NCI-H146 treated with DMSO at 0.1 percent for 48 hours (cell line): Measurements from ENCODE around the gene TKT.

Experiments
- DNase-seq: peaks from one replicate; lab custom pipeline; 2025; ENCODE audit not compliant: unreplicated experiment; lab: John Stamatoyannopoulos, UW

Gene TKT

DNA sequence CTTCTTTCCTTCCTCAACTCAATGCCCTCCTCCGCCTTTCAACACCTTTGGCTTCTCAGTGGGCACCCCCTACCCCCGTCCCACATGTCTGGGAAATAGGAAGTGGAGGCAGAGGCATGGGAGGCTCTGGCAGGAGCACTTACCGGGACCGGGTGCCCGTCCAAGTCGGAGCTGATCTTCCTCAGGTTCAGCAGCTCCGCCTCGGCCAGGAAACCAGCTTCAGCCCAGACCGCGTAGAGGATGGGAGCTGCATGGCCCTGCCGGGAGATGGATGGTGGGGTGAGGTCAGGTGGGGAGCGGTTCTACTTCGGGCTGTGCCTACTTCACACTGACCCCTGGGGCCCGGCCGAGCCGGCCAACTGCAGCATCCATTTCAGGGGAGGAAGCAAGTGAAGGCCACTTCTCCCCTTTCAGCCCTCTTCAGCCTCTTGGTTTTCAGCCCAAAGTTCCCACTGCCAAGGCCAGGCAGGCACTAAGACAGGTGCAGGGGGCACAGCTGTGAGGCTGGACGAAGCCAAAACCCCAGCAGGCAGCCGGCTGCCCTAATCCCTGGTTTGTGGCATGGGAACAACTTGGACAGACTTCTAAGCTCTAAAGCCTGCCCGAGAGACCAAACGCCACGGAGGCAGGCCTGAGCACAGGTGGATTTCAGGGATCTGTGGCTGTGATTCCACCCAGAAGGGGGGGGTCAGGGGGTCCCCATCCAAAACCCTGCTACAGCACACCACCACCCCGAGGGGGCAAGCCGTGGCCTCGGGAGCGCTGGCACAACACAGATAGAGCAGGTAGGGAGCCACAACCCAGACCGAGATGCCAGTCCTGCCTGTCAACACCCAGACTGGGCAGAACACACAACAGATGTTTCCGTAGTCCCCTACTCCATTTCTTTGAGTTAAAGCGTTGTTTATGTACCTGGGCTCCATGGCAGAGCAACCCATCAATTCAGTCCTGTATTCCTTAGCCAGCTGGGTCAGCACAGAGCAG lies 14.5 kb downstream of the TKT start:
- no peak for DNase-seq

DNA sequence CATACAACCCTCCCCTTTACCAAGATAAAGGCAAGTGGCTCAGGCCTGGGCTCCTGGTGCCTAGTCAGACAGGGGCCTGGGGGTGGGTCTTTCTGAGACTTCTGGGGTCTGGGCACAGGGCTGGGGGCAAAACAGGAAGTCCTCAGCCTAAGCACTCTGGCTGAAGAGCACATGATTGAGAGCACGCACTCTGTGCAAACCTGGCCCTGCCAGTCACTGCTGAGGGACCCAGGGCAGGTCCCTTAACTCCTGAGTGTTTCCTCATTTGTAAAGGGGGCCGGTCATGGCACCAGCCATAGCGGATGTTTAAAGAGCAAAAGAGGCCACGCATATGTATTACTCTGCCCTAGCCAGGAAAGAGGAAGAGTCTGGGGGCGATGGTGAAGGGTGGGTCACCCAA lies 16.0 kb downstream of the TKT start:
- DNase-seq = no peak

DNA sequence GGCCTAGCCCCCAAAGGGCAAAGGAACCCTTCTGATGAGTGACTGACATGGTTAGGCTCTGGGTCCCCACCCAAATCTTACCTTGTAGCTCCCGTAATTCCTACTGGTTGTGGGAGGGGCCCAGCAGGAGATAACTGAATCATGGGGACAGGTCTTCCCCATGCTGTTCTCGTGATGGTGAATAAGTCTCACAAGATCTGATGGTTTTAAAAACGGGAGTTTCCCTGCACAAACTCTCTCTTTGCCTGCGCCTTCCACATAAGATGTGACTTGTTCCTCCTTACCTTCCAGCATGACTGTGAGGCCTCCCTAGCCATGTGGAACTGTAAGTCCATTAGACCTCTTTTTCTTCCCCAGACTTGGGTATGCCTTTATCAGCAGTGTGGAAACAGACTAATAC lies 16.9 kb downstream of the TKT start:
- DNase-seq = no peak

DNA sequence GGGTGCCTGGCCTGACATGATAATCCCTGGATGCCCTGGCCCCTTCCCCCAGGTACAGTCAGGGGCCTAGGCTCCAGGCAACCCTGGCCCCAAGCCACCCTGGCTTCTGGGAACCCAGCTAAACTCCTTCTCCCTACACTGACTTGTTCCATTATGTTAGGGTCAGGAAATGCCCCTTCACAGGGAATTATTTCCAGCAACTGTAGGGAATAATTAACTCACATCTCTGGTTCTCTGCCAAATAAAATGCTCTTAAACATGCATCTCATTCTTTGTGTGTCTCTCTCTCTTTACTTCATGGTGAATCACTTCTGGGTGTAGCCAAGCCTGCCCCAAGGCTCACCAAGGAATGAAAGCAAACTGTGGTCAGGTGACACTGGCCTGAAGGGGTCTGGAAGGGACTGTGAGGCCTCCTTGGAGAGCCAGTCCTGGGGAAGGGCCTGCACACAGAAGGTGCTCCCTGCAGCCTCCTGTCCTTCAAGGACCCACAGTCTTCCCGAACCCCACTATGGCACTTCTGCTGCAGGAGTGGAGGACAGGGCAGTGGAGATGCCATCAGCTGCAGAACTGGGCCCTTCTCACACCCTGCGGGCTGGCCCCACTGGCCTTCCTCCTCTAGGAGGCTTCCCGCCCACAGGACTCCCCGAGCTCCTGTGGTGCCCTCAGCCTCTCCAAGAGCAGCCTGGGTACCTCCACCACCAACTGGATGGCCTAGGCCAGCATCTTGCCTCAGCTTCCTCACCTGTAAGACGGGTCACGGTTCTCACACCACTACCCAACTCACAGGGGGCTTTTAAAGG lies 17.6 kb downstream of the TKT start:
- no peak for DNase-seq

DNA sequence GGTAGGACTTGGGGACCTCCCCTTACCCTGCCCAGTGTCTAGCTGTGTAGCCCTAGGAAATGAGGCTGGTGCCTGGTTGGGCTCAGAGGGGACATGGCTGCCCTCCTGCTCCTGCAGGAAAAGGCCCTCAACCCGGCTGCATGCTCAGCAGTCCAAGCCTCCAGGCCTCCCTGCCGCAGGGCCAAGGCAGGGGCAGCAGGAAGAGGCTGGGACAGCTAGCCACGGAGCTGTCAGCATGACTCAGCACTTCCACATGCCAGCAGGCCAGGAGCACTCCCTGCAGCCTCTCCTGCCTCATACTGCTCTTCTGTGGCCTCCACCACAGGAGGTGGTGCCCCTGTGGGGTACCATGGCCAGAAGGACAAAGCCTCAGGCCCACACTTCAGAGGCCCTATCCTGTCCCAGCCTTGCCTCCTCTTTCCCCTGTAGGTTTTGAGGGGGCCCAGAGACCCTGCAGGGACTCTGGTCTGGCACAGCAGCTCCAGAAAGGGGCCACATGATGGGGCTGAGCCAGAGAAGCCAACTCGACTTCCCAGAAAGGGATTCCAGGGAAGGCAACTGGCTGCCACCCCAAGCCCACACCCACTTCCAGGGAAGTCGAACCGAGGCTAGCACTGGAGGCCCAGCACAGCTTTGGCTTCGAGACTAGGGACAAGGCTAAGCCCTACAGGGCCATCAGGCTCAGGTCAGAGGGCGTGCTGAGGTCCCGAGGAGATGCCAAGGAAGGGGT lies 19.5 kb downstream of the TKT start:
- DNase-seq = no peak

DNA sequence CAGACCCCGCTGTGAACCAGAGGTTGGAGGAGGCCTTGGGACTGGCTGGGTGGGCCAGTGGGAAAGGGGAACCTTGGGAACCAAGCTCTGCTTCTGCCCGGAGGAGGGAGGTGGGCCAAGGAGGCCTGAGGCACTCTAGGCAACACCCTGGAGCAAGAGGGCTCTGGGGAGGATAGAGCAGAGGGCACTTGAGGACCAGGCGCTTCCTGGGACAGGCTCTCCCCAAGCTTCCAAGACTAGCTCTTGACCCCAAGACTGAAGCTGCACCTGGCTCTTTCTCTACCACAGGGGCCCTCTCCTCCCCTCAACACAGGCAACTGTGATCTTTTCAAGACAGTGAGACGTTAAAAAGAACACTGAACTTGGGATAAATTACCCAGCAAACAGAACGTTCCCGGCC lies 20.3 kb downstream of the TKT start:
- no peak for DNase-seq

DNA sequence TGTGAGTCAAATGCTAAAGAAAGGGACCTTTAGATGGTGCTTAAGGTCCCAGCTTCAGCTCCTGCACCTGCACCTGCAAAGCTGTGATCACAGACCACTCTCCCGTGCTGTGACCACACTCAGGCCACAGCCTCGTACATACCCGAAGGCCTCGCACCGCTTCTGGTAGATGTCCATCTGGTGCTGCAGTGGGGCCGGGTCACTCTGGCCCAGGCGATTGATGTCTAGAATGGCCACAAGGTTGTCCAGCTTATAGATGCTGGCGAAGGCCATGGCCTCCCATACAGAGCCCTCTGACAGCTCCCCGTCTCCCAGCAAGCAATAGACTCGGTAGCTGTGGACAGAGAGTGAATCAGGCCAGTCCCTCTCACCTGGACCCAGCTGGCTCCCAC lies 21.0 kb downstream of the TKT start:
- no peak for DNase-seq

DNA sequence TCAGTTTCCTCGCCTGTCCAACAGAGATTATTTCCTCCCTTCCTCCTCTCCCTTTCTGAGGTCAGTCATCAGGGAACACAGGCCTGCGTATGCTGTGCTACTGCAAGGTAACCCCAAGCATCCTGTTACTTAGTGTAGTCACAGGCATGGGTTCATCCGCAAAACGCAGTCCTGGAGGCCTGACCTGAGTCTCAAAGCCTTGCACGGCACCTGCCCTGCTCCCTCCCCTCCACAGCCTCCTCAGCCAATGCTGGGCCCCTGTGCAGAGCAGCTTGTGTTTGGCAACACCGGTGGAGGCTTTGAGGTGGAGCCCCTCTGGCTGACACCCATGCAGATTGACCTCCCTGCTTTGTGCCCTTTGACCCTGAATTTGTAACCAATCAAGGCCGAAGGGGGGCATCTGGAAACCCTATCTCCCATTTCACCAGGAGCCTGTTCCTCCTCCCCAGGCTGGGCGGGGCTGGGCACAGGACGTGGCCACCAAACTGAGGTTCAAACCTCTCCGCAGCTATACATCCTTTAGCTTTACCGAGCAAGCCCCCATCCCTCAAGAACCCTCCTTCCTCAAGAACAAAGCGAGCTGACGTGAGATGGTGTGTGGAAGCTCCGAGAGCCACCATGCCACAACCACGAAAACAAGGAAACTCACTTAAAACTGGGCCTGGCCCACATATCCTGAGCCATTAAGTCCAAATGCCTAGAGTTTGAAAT lies 21.5 kb downstream of the TKT start:
- no peak for DNase-seq

DNA sequence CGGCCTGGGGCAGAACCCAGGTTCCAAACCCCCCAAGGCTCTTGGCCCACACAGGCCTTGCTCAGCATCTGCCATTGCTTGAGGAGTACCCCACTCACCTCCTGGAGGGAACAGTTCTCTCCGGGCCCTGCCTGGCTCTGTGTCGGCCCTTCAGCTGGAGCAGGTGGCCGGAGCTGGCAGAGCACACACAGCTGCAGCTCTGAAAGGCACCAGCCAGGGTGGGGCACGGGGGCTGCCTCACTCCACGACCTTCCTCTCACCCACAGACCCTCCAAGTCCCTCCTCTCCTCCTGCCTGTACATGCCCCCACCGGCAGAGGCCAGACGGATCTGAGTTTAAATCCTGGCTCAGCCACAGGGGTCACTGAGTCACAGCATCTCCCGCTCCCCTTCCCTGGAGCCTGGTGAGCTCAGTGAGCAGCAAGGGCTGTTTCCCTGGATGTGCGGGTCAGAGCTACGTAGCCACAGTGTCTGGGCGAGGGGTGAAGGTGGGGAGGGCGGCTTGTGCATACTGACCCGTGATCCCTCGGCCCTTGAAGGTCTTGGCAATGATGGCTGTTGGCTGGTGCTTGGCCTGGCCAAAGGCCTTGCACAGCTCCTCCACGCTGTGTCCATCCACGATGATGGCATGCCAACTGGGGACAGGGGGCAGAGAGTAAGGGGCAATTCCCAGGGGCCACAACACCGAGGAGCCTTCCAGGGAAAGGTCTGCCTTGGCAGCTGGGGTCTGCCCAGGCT lies 23.0 kb downstream of the TKT start:
- DNase-seq = no peak

DNA sequence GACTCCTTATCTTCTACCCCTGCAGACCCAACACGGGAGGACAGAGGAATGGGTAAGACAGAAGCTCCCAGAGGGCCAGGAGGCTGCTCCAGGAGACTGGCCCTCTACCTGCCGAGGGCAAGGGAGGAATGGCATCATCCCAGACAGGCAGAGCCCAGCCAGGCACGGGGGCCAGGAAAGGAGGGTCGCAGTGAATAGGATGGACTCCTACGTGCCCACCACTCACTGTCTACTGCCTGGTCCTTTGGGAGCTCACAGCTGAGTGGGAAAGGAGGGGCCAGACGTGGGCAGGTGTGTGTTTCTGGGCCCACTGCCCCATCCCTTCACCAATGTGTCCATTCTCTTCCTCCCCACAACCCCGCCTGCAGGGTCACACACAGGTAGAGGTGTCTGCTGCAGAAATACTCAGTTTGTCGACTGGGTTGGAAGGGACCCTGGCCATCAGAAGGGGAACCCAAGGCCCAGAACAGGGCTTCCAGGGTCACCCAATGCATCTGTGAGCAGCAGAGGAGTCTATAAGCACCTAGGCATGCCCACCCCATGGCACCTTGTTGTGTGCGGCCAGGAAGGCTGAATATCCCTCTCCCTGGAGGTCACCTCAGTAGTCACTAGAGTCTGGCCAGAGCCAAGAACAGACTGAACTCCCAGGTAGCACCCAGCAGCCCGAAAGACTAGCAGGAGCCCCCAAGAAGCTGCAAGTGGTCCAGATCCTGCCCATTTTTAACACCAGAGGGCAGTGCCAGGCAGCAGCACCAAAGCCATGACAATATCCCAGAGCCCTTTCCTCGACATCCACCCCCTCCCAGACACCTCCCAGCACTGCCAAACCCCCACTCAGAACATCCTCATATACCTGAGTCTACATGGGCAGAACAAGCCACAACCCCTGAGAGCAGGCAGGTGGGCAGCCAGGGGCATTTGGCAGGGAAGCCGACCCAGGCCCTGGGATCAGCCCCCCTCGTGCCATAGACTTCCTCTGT lies 24.0 kb downstream of the TKT start:
- DNase-seq = no peak

DNA sequence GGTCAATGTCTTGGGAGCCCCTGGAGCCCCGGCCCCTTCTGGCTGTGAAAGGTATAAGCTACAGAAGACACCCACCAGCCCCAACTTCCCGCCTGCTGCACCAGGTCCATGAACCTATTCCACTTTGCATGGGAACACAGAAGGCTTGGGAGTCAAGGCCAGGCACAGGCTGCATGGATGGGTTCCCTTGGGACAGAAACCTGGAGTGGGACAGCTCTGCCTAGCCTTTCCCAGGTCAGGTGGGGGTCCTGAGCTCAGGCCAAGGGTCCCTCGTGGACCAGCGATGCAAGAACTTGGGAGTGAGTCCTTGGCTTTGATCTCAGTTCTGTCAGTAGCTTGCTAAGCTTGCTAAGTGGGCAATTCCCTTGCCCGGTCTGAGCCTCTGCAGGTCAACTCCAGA lies 25.0 kb downstream of the TKT start:
- DNase-seq = no peak

DNA sequence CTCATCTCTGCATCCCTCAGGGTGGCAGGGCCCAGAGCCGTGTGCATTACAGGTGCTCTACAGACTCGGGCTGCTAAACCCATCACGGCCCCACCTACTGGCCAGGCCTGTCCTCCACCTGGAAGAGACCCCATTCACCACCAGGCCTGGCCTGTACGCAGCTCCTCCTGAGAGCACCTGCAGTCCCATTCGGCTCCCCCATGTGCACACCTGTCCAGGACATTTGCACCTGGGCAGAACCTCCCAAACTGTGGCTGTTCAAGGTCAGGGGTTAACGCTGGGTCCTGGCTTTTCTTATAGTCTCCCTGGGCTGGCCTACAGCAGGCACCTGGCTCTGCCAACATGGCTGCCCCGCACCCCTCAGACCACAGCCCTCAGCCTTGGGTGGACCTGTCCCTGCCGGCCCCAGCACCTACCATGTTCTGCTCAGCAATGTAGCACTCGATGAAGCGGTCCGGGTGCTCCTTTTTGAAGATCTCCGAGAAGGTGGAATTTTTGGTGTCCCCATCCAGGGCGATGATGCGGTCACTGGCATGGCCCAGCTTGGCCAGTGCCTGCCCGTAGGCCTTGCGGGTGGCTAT lies 25.7 kb downstream of the TKT start:
- DNase-seq = no peak

DNA sequence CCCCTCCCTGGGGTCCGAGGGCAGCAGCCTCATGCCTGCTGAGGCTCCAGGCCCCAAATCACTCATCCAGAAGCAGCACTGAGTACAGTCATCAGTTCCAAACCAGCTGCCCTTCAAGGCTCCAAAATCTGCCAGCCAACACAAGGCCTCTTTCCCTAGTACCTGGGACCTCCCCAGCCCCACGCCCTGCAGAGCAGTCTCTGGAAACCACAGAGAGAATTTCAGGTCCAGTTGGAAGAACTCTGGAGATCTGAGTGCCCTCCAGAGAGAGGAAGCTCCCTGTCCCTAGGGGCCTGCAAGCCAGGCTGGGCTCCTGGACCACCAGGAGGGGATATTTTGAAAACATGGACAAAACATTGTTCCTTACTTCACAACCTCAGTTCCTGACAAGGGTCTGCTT lies 26.2 kb downstream of the TKT start:
- DNase-seq = no peak

DNA sequence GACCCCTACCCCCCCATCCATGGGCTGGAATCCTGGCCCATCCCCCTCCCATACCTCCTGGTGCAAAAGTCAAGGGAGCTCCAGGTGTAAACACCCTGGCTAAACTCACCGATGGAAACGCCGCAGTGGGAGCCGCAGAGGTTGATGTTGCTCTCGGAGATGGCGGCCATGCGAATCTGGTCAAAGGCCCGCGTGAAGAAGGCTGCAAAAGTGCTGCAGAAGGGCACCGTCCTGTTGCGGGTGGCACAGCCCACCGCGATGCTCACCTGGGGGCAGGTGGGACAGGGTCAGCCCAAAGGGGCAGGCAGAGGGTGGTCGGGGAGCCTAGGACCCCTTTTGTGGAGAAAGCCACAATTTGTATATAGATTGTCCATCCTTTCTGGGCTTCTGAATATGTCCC lies 26.7 kb downstream of the TKT start:
- DNase-seq = no peak

DNA sequence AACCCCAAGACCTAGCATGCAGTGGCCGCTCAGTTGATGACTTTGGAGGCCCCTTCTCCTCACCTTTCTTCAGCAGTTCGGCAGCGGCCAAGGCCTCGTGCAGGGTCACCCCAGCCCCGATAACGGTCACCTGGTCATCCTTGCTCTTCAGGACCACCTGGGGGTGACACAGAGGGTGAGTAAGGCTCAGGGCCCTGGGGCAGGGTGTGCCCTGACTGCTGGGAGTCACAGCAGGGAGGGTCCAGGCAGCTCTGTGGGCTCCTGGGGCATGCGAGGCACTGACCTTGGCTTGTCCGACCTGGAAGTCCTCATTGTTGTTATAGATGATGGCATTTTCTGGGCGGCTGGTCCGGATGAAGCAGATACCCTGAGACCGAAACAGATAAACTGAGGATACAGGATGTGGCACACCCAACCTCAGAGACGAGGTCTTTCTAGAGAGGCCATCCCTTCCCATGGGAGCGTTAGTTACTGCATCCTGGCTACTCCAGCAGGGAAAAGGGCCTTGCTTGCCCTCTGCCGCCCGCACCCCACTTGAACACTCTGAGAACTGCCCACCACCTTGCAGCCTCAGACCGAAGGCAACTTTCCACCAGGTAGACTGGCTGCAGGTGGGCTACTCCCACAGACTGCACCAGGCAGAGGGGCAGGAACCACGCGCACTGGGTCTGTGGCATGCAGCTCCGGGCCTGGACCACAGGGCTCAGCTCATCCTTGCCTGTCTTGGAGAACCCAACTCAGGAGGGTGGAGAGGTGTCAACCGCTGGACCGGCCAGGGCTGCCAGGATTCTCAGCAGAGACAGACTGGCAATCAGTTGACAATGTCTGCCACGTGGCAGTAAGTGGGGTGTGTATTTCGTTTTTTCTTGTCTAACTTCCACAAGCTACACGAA lies 27.6 kb downstream of the TKT start:
- DNase-seq = no peak

DNA sequence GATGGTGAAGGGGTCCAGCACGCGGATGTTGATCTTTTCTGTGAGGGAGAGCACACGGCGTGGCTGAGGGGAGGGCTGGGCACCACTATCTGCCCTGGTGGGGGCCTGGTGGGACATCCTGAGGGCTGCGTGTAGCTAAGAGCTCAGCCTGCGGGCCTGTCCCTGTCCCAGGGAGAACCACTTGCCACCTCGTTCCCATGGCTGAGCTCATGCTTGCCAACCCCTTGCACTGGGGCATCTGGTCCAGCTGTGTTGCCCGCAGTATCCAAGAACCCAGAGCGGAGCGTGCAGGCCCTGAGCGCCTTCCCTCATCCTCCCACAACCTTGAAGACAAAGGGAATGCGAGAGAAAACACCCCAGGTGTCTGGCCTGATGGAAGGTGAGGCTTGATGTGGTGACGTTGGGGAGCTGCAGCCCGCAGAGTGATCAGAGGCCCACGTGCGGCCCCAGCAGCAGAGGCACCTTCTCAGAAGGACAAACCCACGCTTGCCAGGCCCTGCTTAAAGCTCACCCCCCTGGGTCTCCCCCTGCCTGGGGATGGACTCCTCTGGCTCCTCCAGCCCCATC lies 28.9 kb downstream of the TKT start:
- no peak for DNase-seq

DNA sequence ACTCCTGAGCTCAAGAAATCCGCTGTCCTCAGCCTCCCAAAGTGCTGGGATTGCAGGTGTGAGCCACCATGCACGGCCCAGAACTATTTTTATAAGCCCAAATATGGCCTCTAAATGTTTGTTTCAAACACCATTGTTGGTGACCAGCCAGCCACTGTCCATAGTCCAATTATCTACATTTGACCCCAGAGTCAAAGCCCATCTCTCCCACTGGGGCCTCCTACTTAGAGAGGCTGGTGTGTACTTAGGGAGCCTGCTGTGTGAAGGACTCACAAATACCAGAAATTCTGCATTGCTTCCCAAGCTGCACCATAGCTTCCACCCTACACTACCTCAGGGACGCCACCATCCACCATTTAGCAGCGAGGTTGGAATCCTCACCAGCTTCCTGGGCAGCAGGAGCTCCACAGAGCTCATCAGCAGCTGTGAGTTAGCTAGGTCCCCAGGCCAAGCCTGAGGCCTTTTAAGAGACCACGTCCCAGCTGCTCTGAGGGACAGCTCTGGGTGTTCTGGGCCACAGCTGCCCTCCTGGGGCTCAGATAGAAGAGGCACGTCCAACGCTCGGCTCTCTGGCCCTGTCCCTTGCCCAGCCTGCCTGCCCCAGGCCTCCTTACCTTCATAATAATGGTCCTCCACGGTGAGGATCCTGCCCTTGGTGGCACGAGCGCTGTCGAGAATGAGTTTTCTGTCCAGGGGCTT lies 29.5 kb downstream of the TKT start:
- DNase-seq = no peak
